Smooth muscle cell (in vitro differentiated cells): Measurements from ENCODE around the gene LIMA1. TPM values are rescaled to one million over a fixed set of nuclear protein-coding genes. Genes with fewer than 3 reads are reported as not detected.
"Not testable (repeated sequence)": the region's sequence is repeated elsewhere in the genome, so short reads cannot be mapped to it uniquely, and the experiment has no call there.

Experiments used
- DNase-seq: peaks from one replicate; lab custom pipeline; 2025; ENCODE audit not compliant: unreplicated experiment; lab: John Stamatoyannopoulos, UW
- H2AFZ ChIP-seq: fragments of 200-600 bp; sonication (generic); 2 replicates; pipeline ENCODE4 v1.6.0; 2016; ENCODE audit warnings: antibody characterized with exemption, low read depth, mild to moderate bottlenecking
- H3F3A ChIP-seq: fragments of 200-600 bp; sonication (generic); 2 replicates; pipeline ENCODE4 v1.6.0; 2017; ENCODE audit warnings: antibody characterized with exemption, low read depth
- H3K27ac ChIP-seq: fragments of 200-600 bp; sonication (generic); 2 replicates; pipeline ENCODE4 v1.5.1; 2016; ENCODE audit warnings: low read depth, mild to moderate bottlenecking
- H3K27me3 ChIP-seq: fragments of 200-600 bp; sonication (generic); 2 replicates; pipeline ENCODE4 v1.6.1; 2016; ENCODE audit warnings: low read depth, mild to moderate bottlenecking
- H3K36me3 ChIP-seq: fragments of 200-600 bp; sonication (generic); 2 replicates; pipeline ENCODE4 v1.5.1; 2016; ENCODE audit warnings: low read depth
- H3K4me1 ChIP-seq: fragments of 200-600 bp; sonication (generic); 2 replicates; pipeline ENCODE4 v1.5.1; 2016; ENCODE audit warnings: low read depth
- H3K4me2 ChIP-seq: fragments of 200-600 bp; sonication (generic); 2 replicates; pipeline ENCODE4 v1.6.0; 2016; ENCODE audit warnings: mild to moderate bottlenecking
- H3K4me3 ChIP-seq: fragments of 200-600 bp; sonication (generic); 2 replicates; pipeline ENCODE4 v1.5.1; 2016; ENCODE audit warnings: mild to moderate bottlenecking
- H3K79me2 ChIP-seq: fragments of 200-600 bp; sonication (generic); 2 replicates; pipeline ENCODE4 v1.6.0; 2016; ENCODE audit warnings: low read depth, mild to moderate bottlenecking
- H3K9ac ChIP-seq: fragments of 200-600 bp; sonication (generic); 2 replicates; pipeline ENCODE4 v1.6.0; 2016; ENCODE audit warnings: low read depth
- H3K9me3 ChIP-seq: fragments of 200-600 bp; sonication (generic); replicated peaks from 2 replicates; pipeline ENCODE4 v1.5.1; 2016; ENCODE audit warnings: low read depth
- H4K20me1 ChIP-seq: fragments of 200-600 bp; sonication (generic); 2 replicates; pipeline ENCODE4 v1.6.0; 2016; ENCODE audit warnings: low read depth
- WGBS: methylation state at CpG from one replicate; pipeline ENCODE4 v1.1.7; 2016; ENCODE audit warnings: low lambda C conversion rate; 5-methylcytosine and 5-hydroxymethylcytosine counted together
- polyA plus RNA-seq: library from polyadenylated mRNA; unstranded; fragments of >200 nt; fragmentation: Nextera tagmentation; extraction: Ambion mirVana; gene quantifications from 2 replicates; pipeline ENCODE4 v1.2.1, GENCODE V29; 2016
- total RNA-seq: library from RNA; depleted of rRNA; stranded (reverse); fragments of >200 nt; gene quantifications from 2 replicates; pipeline ENCODE4 v1.2.3, GENCODE V29; 2014
- TF ChIP-seq, protein P1 (sequence below): fragments of 200-600 bp; sonication (generic); IDR thresholded peaks from 2 replicates; pipeline ENCODE4 v1.5.1; 2017; ENCODE audit warnings: borderline replicate concordance, mild to moderate bottlenecking, antibody characterized with exemption; ENCODE audit not compliant: insufficient read depth, poor library complexity, severe bottlenecking

Gene LIMA1
- total and polyA plus RNA-seq, 2 experiments from 2014 or later = 39.6 to 154 TPM

DNA sequence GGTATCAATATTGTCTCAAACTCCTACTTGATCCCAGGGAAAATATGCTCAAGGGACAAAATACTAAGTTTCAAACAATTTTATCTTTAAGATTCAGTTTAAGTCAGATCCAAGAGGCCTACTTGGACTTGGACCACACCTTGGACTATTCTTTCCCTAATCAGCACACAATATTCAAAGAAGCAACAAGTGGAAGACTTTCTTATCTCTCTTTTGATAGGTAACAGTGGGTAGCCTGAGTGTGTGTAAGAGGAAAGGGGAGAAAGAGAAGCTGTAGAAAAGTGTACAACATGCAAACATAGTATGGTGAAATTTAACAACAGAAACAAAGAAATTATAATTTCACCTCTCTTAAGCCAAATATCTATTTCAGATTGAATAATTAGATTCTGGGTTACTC lies 122.7 kb downstream of the LIMA1 start:
- Histone ChIP-seq H3F3A (peaks cover 18% of the 10 kb centered on the region), H3K9me3 (no peaks in the 10 kb centered on the region), H2AFZ (no peak overlapping the region), H3K27me3 (no peaks in the 10 kb centered on the region), H3K27ac (no peak overlapping the region), H3K36me3 (no peaks in the 10 kb centered on the region), H3K79me2 (peaks cover 99% of the 10 kb centered on the region), H3K9ac (no peak overlapping the region), H3K4me1 (peaks cover under 1% of the 10 kb centered on the region), H3K4me2 (no peak overlapping the region), H3K4me3 (no peak overlapping the region), H4K20me1 (peaks cover 96% of the 10 kb centered on the region)
- TF ChIP-seq, protein P1, sequence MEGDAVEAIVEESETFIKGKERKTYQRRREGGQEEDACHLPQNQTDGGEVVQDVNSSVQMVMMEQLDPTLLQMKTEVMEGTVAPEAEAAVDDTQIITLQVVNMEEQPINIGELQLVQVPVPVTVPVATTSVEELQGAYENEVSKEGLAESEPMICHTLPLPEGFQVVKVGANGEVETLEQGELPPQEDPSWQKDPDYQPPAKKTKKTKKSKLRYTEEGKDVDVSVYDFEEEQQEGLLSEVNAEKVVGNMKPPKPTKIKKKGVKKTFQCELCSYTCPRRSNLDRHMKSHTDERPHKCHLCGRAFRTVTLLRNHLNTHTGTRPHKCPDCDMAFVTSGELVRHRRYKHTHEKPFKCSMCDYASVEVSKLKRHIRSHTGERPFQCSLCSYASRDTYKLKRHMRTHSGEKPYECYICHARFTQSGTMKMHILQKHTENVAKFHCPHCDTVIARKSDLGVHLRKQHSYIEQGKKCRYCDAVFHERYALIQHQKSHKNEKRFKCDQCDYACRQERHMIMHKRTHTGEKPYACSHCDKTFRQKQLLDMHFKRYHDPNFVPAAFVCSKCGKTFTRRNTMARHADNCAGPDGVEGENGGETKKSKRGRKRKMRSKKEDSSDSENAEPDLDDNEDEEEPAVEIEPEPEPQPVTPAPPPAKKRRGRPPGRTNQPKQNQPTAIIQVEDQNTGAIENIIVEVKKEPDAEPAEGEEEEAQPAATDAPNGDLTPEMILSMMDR = no peak
- no peak for DNase-seq

DNA sequence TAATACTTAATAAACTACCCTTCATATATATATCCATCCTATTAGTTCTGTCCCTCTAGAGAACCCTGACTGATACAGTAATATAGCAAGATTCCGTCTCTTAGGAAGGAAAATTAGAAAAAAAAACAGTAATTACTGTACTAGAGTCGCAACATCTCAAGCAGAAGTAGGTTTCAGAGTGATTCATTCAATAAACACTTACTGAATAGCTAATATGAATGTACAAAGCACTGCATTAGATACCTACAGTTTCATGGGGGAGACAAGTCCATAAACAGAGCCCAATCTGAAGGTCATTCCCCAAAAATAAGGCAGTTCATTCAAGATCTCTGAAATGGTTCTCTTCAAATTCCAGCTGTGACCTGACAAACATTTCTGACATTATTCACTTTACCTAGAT lies 126.1 kb downstream of the LIMA1 start:
- 82% methylated on average over 2 of the region's 2 CpGs for WGBS
- H3K9me3 ChIP-seq = no peaks in the 10 kb centered on the region
- H3K4me1 ChIP-seq = no peaks in the 10 kb centered on the region
- no peak overlapping the region for H3K4me2 ChIP-seq
- H3K27me3 ChIP-seq = no peaks in the 10 kb centered on the region
- no peaks in the 10 kb centered on the region for H3K36me3 ChIP-seq
- no peak overlapping the region for H3K9ac ChIP-seq
- DNase-seq = no peak
- no peak overlapping the region for H3K4me3 ChIP-seq
- H2AFZ ChIP-seq = no peak overlapping the region
- H4K20me1 ChIP-seq = peaks cover 98% of the 10 kb centered on the region
- TF ChIP-seq, protein P1 = no peak
- peaks cover 11% of the 10 kb centered on the region for H3F3A ChIP-seq
- peaks cover 98% of the 10 kb centered on the region for H3K79me2 ChIP-seq
- H3K27ac ChIP-seq = peak overlapping the region; percentile 48

DNA sequence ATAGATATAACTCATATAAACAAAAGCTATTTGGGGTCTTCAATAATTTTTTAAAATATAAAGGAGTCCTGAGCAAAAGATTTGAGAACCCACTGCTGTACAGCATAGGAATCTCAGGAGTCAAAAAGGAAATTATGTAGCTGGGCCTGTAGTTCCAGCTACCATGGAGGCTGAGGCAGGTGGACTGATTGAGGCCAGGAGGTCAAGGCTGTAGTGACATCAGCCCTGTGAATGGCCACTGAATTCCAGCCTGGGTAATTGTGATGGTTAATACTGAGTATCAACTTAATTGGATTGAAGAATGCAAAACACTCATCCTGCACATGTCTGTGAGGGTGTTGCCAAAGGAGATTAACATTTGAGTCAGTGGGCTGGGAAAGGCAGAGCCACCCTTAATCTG lies 126.7 kb downstream of the LIMA1 start:
- Histone ChIP-seq H3K79me2 (peaks cover 98% of the 10 kb centered on the region), H3K9me3 (no peaks in the 10 kb centered on the region), H3K27me3 (no peaks in the 10 kb centered on the region), H3K4me3 (no peak overlapping the region), H2AFZ (no peak overlapping the region), H3K4me2 (no peak overlapping the region), H3K9ac (no peak overlapping the region), H3K27ac (peak overlapping the region; percentile 48), H3F3A (peaks cover 10% of the 10 kb centered on the region), H3K36me3 (no peaks in the 10 kb centered on the region), H4K20me1 (peaks cover 98% of the 10 kb centered on the region), H3K4me1 (no peaks in the 10 kb centered on the region)
- TF ChIP-seq, protein P1 = no peak
- DNase-seq = no peak

DNA sequence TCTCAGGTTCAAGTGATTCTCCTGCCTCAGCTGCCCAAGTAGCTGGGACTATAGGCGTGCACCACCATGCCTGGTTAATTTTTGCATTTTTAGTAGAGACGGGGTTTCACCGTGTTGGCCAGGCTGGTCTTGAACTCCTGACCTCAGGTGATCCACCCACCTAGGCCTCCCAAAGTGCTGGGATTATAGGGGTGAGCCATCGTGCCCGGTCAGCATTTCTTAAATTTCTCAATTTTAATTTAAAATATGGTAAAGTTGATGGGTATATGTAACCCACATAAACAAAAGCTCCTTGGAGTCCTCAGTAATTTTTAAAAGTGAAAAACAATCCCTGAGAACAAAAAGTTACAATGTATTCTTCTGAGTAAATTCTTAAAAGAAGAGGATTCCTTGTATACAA lies 128.4 kb downstream of the LIMA1 start:
- not testable (repeated sequence) for H3K9ac ChIP-seq, H2AFZ ChIP-seq, H3K9me3 ChIP-seq, H3K36me3 ChIP-seq, H3K4me1 ChIP-seq, H3K27me3 ChIP-seq, H3K4me3 ChIP-seq, H3K4me2 ChIP-seq, DNase-seq, H3K27ac ChIP-seq
- H3K79me2 ChIP-seq = peaks cover 98% of the 10 kb centered on the region
- 96% methylated on average over 5 of the region's 5 CpGs for WGBS
- peaks cover 10% of the 10 kb centered on the region for H3F3A ChIP-seq
- H4K20me1 ChIP-seq = peaks cover 98% of the 10 kb centered on the region
